GM18526 (cell line): ENCODE data around the gene TMEM72.

Experiments used
- POLR2A ChIP-seq: IDR thresholded peaks from 3 replicates; pipeline ENCODE4 v1.6.1; 2011; ENCODE audit not compliant: insufficient read length; ENCODE audit errors: extremely low read depth

TMEM72 gene

DNA sequence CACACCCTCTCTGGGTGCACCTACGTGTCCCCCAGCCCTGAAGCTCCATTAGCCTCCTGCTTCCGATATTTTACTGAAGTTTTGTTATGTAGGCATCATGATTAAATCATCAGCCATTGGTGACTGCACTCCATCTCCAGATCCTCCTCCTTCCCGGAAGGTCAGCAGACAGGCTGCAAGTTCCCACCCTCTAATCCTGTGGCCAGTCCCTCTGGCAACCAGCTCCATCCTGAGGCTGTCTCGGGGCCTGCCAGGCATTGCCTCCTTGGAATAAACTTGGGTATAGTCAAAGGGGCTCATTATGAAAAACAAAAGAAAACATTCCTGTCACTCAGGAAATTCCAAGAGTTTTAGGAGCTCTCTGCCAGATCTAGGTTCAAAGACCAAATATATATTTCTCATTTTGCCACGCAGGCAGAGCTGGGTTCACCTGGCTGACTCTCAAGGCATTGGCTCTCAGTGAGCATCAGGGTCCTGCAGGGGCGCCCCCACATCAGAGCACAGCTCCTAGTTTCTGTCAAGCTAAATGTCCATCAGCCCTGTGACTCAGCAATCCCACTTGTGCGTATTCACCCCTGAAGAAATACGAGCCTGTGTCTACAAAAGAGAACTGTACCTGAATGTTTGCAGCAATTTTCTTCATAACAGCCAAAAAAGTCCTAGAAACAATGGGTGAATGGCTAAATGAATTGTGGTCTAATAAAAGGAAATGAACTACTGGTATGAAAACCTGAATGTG is 27.4 kb upstream of the TMEM72 start:
- no peak for TF ChIP-seq POLR2A

DNA sequence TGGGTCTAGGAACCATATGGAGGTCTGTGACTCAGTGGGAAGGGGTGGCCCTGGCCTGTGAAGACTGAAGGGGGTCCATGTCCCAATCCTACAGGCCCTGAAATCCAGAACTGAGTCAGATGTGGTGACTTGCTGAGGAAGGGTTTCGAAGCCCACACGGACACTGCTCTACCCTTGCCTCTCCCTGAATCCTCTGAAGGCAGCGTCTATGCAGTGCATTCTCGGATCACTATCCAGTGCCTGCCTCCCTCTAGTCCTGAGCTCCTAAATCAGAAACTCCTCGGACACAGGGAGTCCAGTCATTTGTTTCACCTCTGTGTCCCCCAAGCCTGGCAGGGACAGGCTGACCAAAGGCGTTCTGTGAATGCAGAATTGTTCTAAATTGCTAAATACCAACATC is 25.4 kb upstream of the TMEM72 start:
- TF ChIP-seq POLR2A = no peak

GRCh38 chr10:44886966-44887365 is 24.2 kb upstream of the TMEM72 start:
- TF ChIP-seq POLR2A = no peak

GRCh38 chr10:44888886-44889285 is 22.3 kb upstream of the TMEM72 start:
- no peak for TF ChIP-seq POLR2A

- TF ChIP-seq POLR2A = no peak
These were observed 21.3 kb upstream of the TMEM72 start for GRCh38 chr10:44889834-44890233.

- TF ChIP-seq POLR2A = no peak
These were observed 20.2 kb upstream of the TMEM72 start for GRCh38 chr10:44890696-44891563.

- TF ChIP-seq POLR2A = no peak
These were observed 19.4 kb upstream of the TMEM72 start for GRCh38 chr10:44891721-44892120.

DNA sequence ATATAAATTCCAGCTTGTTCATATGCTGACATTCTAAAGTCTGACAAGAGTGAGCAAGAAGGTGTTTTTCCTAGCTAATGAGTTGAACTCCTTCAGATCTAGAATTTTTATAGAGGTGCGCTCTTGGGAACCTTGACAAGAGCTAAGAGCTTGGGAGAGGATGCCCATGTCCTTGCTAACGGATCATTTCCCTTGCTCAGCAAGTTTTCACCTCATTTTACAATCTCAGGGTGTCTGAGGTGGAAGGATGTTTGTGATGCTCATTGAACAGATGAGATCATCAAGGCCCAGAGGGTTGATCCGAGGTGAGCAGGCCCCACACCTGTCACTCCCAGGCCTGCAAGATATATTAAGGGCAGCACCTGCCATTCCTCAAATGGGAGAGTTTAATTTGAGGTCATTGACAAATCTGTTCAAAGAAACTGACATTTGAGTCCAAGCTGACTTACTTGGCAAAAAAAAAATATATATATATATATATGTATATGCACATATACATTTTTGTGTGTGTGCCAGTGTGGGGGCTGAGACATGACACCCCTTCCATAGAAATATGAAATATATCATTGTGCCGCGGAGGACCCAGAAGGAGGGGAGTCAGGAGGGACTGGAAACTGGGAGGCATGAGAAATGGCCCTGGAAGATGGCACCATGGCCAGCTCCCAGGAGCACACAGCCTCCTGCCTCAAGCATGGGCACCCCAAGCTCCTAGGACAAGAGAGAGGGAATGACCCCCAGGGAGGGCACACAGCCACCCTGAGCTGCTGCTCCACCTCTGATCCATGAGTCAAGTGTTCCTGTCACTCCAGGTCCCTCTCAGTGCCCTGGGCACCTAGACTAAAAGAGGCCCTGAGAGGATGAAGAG is 17.3 kb upstream of the TMEM72 start:
- no peak for TF ChIP-seq POLR2A

GRCh38 chr10:44894691-44895090 is 16.4 kb upstream of the TMEM72 start:
- TF ChIP-seq POLR2A = no peak

DNA sequence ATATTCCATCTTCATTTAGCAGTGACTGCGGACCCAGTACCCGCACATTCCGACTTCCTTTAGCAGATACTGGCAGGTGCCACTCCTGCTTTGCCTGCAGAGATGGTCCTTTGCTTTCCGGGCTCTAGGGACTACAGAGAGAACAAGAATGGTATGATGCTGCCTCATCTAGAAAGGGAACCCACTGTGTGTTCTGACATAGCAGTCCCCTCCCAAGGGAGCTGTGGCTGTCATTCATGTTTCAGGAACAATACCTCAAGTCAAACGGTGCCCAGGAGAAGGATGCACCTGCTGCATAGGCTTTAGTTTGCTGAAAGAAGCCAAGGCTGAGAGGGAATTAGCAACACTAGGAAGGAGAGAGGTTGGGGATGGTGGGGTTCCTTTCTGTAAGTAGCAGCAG is 15.9 kb upstream of the TMEM72 start:
- TF ChIP-seq POLR2A = no peak

DNA sequence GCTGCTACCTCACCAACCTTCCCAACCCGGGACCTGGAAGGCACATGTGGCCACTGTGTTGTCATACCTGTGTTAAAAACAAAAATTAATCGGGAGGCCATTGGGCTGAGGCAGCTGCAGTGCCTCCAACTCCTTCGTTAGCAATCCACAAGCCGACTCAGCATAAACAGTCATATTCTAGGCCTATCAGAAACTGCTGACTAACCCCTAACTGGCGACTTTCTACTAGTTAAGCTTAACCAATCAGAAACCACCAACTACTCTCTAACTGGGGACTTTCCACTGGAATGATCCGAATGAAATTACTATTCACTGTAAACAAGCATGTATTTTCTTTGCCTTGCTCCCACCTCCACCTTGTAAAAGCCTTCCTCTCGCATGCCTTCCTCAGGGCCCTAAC is 14.1 kb upstream of the TMEM72 start:
- TF ChIP-seq POLR2A = no peak

DNA sequence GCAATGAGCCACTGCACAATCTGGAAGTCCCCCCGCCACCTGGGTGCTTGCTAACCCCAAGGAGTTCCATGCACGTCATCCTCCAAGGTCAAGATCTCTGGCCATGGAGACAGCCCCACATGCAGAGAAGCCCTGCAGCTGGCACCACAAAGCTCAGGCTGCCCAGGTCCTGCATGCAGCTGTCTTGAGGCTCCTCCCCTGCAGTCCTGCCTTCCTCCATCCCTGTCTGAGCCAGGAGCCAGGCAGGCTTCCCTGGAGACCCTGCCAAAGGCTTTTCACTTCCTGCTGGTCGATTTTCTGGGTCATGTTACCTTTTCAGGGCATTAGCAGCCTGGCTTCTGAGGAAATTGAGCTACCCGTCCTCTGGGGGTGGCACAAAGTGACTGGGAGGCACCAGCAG is 12.5 kb upstream of the TMEM72 start:
- no peak for TF ChIP-seq POLR2A

DNA sequence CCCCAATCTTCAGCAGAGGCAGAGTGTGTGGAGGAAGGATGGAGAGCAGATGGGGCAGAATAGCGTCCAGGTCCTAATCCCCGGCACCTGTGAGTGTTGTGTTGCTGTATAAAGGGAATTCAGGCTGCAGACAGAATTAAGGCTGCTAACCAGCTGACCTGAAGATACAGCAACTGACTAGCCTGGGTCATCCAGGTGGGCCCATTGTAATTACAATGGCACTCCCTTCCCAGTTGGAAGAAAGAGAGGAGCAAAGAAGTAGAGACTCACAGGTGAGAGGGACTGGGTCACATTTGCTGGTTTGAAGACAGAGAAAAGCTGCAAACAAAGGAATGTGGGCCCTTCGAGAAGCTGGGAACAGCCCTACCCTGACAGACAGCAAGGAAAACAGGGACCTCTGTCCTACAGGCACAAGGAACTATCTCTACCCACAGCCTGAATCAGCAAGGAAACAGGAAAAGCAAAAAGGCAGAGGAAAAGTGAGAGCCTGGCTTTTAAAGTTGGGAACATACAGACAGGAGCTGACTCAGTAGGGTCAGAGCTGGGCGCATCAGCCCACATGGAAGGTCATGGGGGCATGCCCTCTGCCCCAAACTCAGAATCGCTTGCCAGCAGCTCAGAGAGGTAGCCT is 11.6 kb upstream of the TMEM72 start:
- TF ChIP-seq POLR2A = no peak

GRCh38 chr10:44902941-44903545 is 8.1 kb upstream of the TMEM72 start:
- no peak for TF ChIP-seq POLR2A

GRCh38 chr10:44906486-44906885 is 4.7 kb upstream of the TMEM72 start:
- TF ChIP-seq POLR2A = no peak
